HEK293 (cell line): Measurements from ENCODE around the gene CYP2D6.
A peak's percentile ranks its signal among the peaks of the same experiment; 100 is the strongest.

Experiments used
- CTCF ChIA-PET: fragments of 350-600 bp; formaldehyde crosslinking; extraction: SDS; loops from one replicate; lab custom pipeline; 2021; ENCODE audit warnings: antibody characterized with exemption; lab: Yijun Ruan, JAX
- POLR2A ChIA-PET: fragments of 300-600 bp; formaldehyde crosslinking; extraction: SDS; loops from one replicate; lab custom pipeline; 2020; ENCODE audit warnings: antibody characterized with exemption, inconsistent platforms; lab: Yijun Ruan, JAX
- H3K27ac ChIP-seq: fragments of 200-500 bp; sonication (Bioruptor generic); 2 replicates; pipeline ENCODE4 v1.5.1; 2014; ENCODE audit warnings: low read depth, low read length, control low read depth, inconsistent platforms; ENCODE audit errors: extremely low read depth
- H3K36me3 ChIP-seq, 2 experiments: fragments of 200-500 bp in 1 of 2; sonication (Bioruptor generic) in 1 of 2; 1 replicate in 1 of 2; 2 replicates in 1 of 2; pipeline ENCODE4 v1.5.1; 2014 to 2017; ENCODE audit warnings: inconsistent platforms in 2 of 2, low read length in 2 of 2; ENCODE audit not compliant: control insufficient read depth in 2 of 2, insufficient read depth in 1 of 2
- H3K4me1 ChIP-seq: fragments of 200-500 bp; sonication (Bioruptor generic); 2 replicates; pipeline ENCODE4 v1.5.1; 2014; ENCODE audit warnings: mild to moderate bottlenecking, low read length, inconsistent platforms; ENCODE audit not compliant: control insufficient read depth, insufficient read depth
- H3K4me3 ChIP-seq: 2 replicates; pipeline ENCODE4 v1.5.1; 2011; ENCODE audit warnings: low read depth, mild to moderate bottlenecking, control low read depth, low read length, moderate library complexity
- H3K9me3 ChIP-seq: fragments of 200-500 bp; sonication (Bioruptor generic); 2 replicates; pipeline ENCODE4 v1.5.1; 2014; ENCODE audit warnings: low read depth, low read length, inconsistent platforms; ENCODE audit not compliant: control insufficient read depth, insufficient read depth
- HOXA7 ChIP-seq: sonication (generic); formaldehyde crosslinking; IDR thresholded peaks from 2 replicates; pipeline ENCODE4 v1.8.1; 2022; ENCODE audit warnings: missing genetic modification reagents, borderline replicate concordance
- INSM2 ChIP-seq: fragments of 450-650 bp; formaldehyde crosslinking; IDR thresholded peaks from 2 replicates; pipeline ENCODE4 v1.5.1; 2016; ENCODE audit warnings: missing biosample characterization, missing genetic modification characterization
- PRDM10 ChIP-seq: fragments of 450-650 bp; formaldehyde crosslinking; IDR thresholded peaks from 2 replicates; pipeline ENCODE4 v1.5.1; 2016; ENCODE audit warnings: missing biosample characterization, missing genetic modification characterization
- ZBTB1 ChIP-seq: fragments of 450-650 bp; formaldehyde crosslinking; IDR thresholded peaks from 2 replicates; pipeline ENCODE4 v1.5.1; 2016; ENCODE audit warnings: missing biosample characterization, missing genetic modification characterization
- ZBTB44 ChIP-seq: fragments of 450-650 bp; IDR thresholded peaks from 2 replicates; pipeline ENCODE4 v1.5.1; 2018; ENCODE audit warnings: missing biosample characterization, mild to moderate bottlenecking, missing genetic modification characterization
- ZBTB48 ChIP-seq: fragments of 450-650 bp; formaldehyde crosslinking; IDR thresholded peaks from 2 replicates; pipeline ENCODE4 v1.5.1; 2016; ENCODE audit warnings: missing biosample characterization, missing genetic modification characterization
- ZFP37 ChIP-seq: fragments of 450-650 bp; formaldehyde crosslinking; IDR thresholded peaks from 2 replicates; pipeline ENCODE4 v1.5.1; 2016; ENCODE audit warnings: missing biosample characterization, missing genetic modification characterization
- ZNF514 ChIP-seq: fragments of 450-650 bp; formaldehyde crosslinking; IDR thresholded peaks from 2 replicates; pipeline ENCODE4 v1.5.1; 2016; ENCODE audit warnings: missing biosample characterization, missing genetic modification characterization
- ZNF518A ChIP-seq: fragments of 450-650 bp; formaldehyde crosslinking; conservative IDR thresholded peaks from 2 replicates; pipeline ENCODE4 v1.5.1; 2016; ENCODE audit warnings: low read depth, missing biosample characterization, missing genetic modification characterization
- ZNF530 ChIP-seq: fragments of 450-650 bp; formaldehyde crosslinking; IDR thresholded peaks from 2 replicates; pipeline ENCODE4 v1.5.1; 2016; ENCODE audit warnings: low read depth, missing biosample characterization, missing genetic modification characterization
- ZNF585B ChIP-seq: fragments of 450-650 bp; formaldehyde crosslinking; IDR thresholded peaks from 2 replicates; pipeline ENCODE4 v1.5.1; 2016; ENCODE audit warnings: missing biosample characterization, missing genetic modification characterization
- ZNF596 ChIP-seq: fragments of 450-650 bp; IDR thresholded peaks from 2 replicates; pipeline ENCODE4 v1.5.0; 2018; ENCODE audit warnings: missing biosample characterization, mild to moderate bottlenecking, missing genetic modification characterization, moderate library complexity
- ZNF707 ChIP-seq: fragments of 450-650 bp; formaldehyde crosslinking; IDR thresholded peaks from 2 replicates; pipeline ENCODE4 v1.5.1; 2016; ENCODE audit warnings: missing biosample characterization, missing genetic modification characterization
- ZNF777 ChIP-seq: fragments of 450-650 bp; formaldehyde crosslinking; IDR thresholded peaks from 2 replicates; pipeline ENCODE4 v1.5.1; 2017; ENCODE audit warnings: missing biosample characterization, missing genetic modification characterization, borderline replicate concordance

Gene CYP2D6

GRCh38 chr22:42078469-42079318 is 51.9 kb downstream of the CYP2D6 start:
- TF ChIP-seq ZNF777 (tag by site-specific recombination): no peak
- no peak for TF ChIP-seq INSM2 (tag by site-specific recombination)
- no peak for TF ChIP-seq ZBTB1
- no peak for TF ChIP-seq ZFP37 (tag by site-specific recombination)
- no peak for TF ChIP-seq ZBTB44
- 0 out of 2 replicates have a peak, but pooled peaks have one; percentile 5 for TF ChIP-seq ZNF596 (tag by site-specific recombination)
- TF ChIP-seq ZNF530 (tag by site-specific recombination): no peak
- TF ChIP-seq ZNF585B (tag by site-specific recombination): 0 out of 2 replicates have a peak, but pooled peaks have one; percentile 10
- TF ChIP-seq HOXA7 (CRISPR knock-in tag): no peak
- no peak for TF ChIP-seq ZNF514 (tag by site-specific recombination)
- TF ChIP-seq ZBTB48 (tag by site-specific recombination): peak; percentile 60; the same call in 1 of the 2 replicates
- TF ChIP-seq ZNF518A (tag by site-specific recombination): no peak
- peak; percentile 50; the same call in 1 of the 2 replicates for TF ChIP-seq PRDM10
- no peak for TF ChIP-seq ZNF707 (tag by site-specific recombination)
- POLR2A ChIA-PET: interaction anchor here (0.5 to 3.3 kb wide), 6 partner anchors 8 to 381 kb away, joined by 4 to 56 read pairs (median 11); partner anchors contain the start of genes CENPM, NAGA and NDUFA6
- CTCF ChIA-PET: no interaction called here
- H3K27ac ChIP-seq: peak overlapping the region; percentile 73
- no peaks in the 10 kb centered on the region for H3K9me3 ChIP-seq
- peak overlapping the region; percentile 93 for H3K4me3 ChIP-seq
- H3K36me3 ChIP-seq: peaks cover 0 to 23% of the 10 kb centered on the region in 2 experiments; a peak in 2 of 3 replicates
- H3K4me1 ChIP-seq: peaks cover 4% of the 10 kb centered on the region; the same call in 1 of the 2 replicates
